K562 (cell line): Measurements from ENCODE around the gene SLC5A12. TPM values are rescaled to one million over a fixed set of nuclear protein-coding genes. Genes with fewer than 3 reads are reported as not detected.

Source experiments
- ATAC-seq: fragments of 200-7000 bp; cut with Tn5 transposase; 3 replicates; pipeline ENCODE4 v1.9.1; 2020; ENCODE audit warnings: moderate library complexity
- BruUV-seq: library from RNA; stranded (reverse); fragments of 400-500 nt; replicated peaks from 2 replicates; lab custom pipeline; 2021; lab: Mats Ljungman, UMichigan
- CTCF ChIA-PET: fragments of 300-600 bp; formaldehyde crosslinking; extraction: SDS; loops from one replicate; lab custom pipeline; 2021; ENCODE audit warnings: low intra/inter-chr PET ratio; lab: Yijun Ruan, JAX
- POLR2A ChIA-PET: fragments of 300-600, 350-650 bp; sonication (Branson Sonifier 250); formaldehyde crosslinking; extraction: SDS; loops from one replicate; lab custom pipeline; 2021; ENCODE audit warnings: antibody characterized with exemption, inconsistent platforms; lab: Yijun Ruan, JAX
- DNase-seq, 4 experiments: peaks; one replicate each; pipeline versions ENCODE4 v3.0.0 to v3.0.0-alpha.2; 2011 to 2018; ENCODE audit warnings: low spot score in 3 of 4, mixed read lengths in 3 of 4; ENCODE audit errors: extremely low read depth in 1 of 4
- FAIRE-seq: peaks from 2 replicates; lab custom pipeline; 2011; peaks lifted over from hg19 to GRCh38; lab: Jason Lieb, UNC
- H2AFZ ChIP-seq: 2 replicates; pipeline ENCODE4 v1.6.0; 2011; ENCODE audit warnings: low read depth, low read length, control low read depth, inconsistent platforms
- H3K27ac ChIP-seq: fragments of 200-600 bp; 3 replicates; pipeline ENCODE4 v1.8.0; 2011; ENCODE audit warnings: low read depth, mild to moderate bottlenecking, control low read depth, inconsistent platforms, low read length, moderate library complexity, mixed read lengths; ENCODE audit errors: extremely low read depth
- H3K27me3 ChIP-seq, 2 experiments: fragments of 300-600 bp in 1 of 2; 2 replicates in 1 of 2; 3 replicates in 1 of 2; pipeline versions ENCODE4 v1.6.0 to v1.8.0; 2011; ENCODE audit warnings: inconsistent platforms in 2 of 2, low read length in 2 of 2, mild to moderate bottlenecking in 1 of 2, mixed read lengths in 1 of 2, moderate library complexity in 1 of 2; ENCODE audit not compliant: control insufficient read depth in 2 of 2, insufficient read depth in 2 of 2
- H3K36me3 ChIP-seq: fragments of 300-600 bp; 3 replicates; pipeline ENCODE4 v1.8.0; 2011; ENCODE audit warnings: mild to moderate bottlenecking, low read length, inconsistent platforms; ENCODE audit not compliant: control insufficient read depth, insufficient read depth
- H3K4me1 ChIP-seq, 2 experiments: fragments of 200-600 bp in 1 of 2; replicated peaks in 1 of 2; 2 replicates in 1 of 2; 3 replicates in 1 of 2; pipeline versions ENCODE4 v1.5.1 to v1.8.0; 2011; ENCODE audit warnings: inconsistent platforms in 2 of 2, low read length in 2 of 2, mild to moderate bottlenecking in 1 of 2, mixed read lengths in 1 of 2, moderate library complexity in 1 of 2; ENCODE audit not compliant: control insufficient read depth in 2 of 2, insufficient read depth in 2 of 2
- H3K4me2 ChIP-seq: 2 replicates; pipeline ENCODE4 v1.6.1; 2011; ENCODE audit warnings: low read length, control low read depth, inconsistent platforms, mixed read lengths; ENCODE audit not compliant: insufficient read depth
- H3K4me3 ChIP-seq: fragments of 200-600 bp; sonication (generic), shearing (Covaris generic); 2 replicates; pipeline ENCODE4 v1.5.1; 2016; ENCODE audit warnings: control low read depth, inconsistent platforms
- H3K79me2 ChIP-seq: fragments of 200-600 bp; 3 replicates; pipeline ENCODE4 v1.8.0; 2011; ENCODE audit warnings: low read length, inconsistent platforms; ENCODE audit not compliant: control insufficient read depth, insufficient read depth
- H3K9ac ChIP-seq, 2 experiments: 2 replicates each; pipeline versions ENCODE4 v1.6.0 to v1.6.1; 2011; ENCODE audit warnings: low read depth in 2 of 2, low read length in 2 of 2, control low read depth in 1 of 2, inconsistent platforms in 1 of 2, mild to moderate bottlenecking in 1 of 2, mixed read lengths in 1 of 2; ENCODE audit not compliant: insufficient read depth in 1 of 2
- H3K9me1 ChIP-seq: one replicate; pipeline ENCODE4 v1.6.0; 2011; ENCODE audit warnings: inconsistent platforms, mild to moderate bottlenecking, low read length, moderate library complexity; ENCODE audit not compliant: control insufficient read depth, insufficient read depth
- H3K9me3 ChIP-seq: replicated peaks from 2 replicates; pipeline ENCODE4 v1.5.1; 2011; ENCODE audit warnings: low read depth, low read length, inconsistent platforms; ENCODE audit not compliant: control insufficient read depth, insufficient read depth
- H4K20me1 ChIP-seq: replicated peaks from 2 replicates; pipeline ENCODE4 v1.6.1; 2011; ENCODE audit warnings: low read length, inconsistent platforms, mixed read lengths; ENCODE audit not compliant: control insufficient read depth, insufficient read depth
- GTF2F1 ChIP-seq: IDR thresholded peaks from 2 replicates; pipeline ENCODE4 v1.6.1; 2011; ENCODE audit warnings: low read depth, low read length, improper control_type of control experiment
- HDAC2 ChIP-seq: fragments of 450-650 bp; IDR thresholded peaks from 2 replicates; pipeline ENCODE4 v1.6.1; 2016; ENCODE audit warnings: mild to moderate bottlenecking
- KDM4B ChIP-seq, 2 experiments: fragments of 450-650 bp in 1 of 2; sonication (generic) in 1 of 2; IDR thresholded peaks; 2 replicates each; pipeline ENCODE4 v1.6.1; 2016 to 2017; ENCODE audit warnings: borderline replicate concordance in 2 of 2, antibody characterized with exemption in 1 of 2, low read depth in 1 of 2, mild to moderate bottlenecking in 1 of 2
- KLF13 ChIP-seq: fragments of 450-650 bp; IDR thresholded peaks from 2 replicates; pipeline ENCODE4 v1.6.1; 2016; ENCODE audit warnings: missing genetic modification characterization, low read depth, mild to moderate bottlenecking, missing compliant biosample characterization, moderate library complexity, borderline replicate concordance
- PCBP2 ChIP-seq: fragments of 200-400 bp; formaldehyde crosslinking; IDR thresholded peaks from 2 replicates; pipeline ENCODE4 v1.6.1; 2018; ENCODE audit warnings: low read length, low read depth, mild to moderate bottlenecking, moderate library complexity; ENCODE audit not compliant: poor library complexity, severe bottlenecking
- WGBS: fragments of 100-300 bp; shearing (Covaris generic); methylation state at CpG from one replicate; pipeline ENCODE4 v1.1.6; 2016; ENCODE audit warnings: low coverage, mixed read lengths; ENCODE audit not compliant: insufficient coverage; ENCODE audit errors: missing lambda C conversion rate; 5-methylcytosine and 5-hydroxymethylcytosine counted together
- in situ Hi-C: fragments of 300-500 bp; cut with MboI; formaldehyde crosslinking; loops from 4 replicates; pipeline ENCODE4 v1.15.0; 2018; ENCODE audit warnings: inconsistent platforms, mixed read lengths
- intact Hi-C: fragments of 100-400 bp; cut with micrococcal nuclease; formaldehyde crosslinking; loops from 2 replicates; pipeline ENCODE4 v1.14.2; 2022
- polyA plus RNA-seq, 8 experiments: library from polyadenylated mRNA; depleted of rRNA in 4 of 8; stranded (reverse) in 5 of 8; unstranded in 3 of 8; fragments of >200 nt; fragmentation: Nextera tagmentation in 2 of 8; fragmentation: Illumina TruSeq in 1 of 8; extraction: Ambion mirVana in 2 of 8; extraction: Trizol in 1 of 8; gene quantifications; 2 replicates each; pipeline versions ENCODE4 v1.2.1 to v1.2.3, GENCODE V29; 2011 to 2014; ENCODE audit warnings: inconsistent platforms in 1 of 8, missing spikeins in 1 of 8
- total RNA-seq, 7 experiments: library from RNA; depleted of rRNA in 6 of 7; stranded (reverse); fragments of >200 nt in 6 of 7; fragmentation: Illumina TruSeq in 2 of 7; extraction: Trizol in 2 of 7; gene quantifications; 2 replicates each; pipeline versions ENCODE4 v1.2.1 to v1.2.3, GENCODE V29; 2011 to 2021; ENCODE audit warnings: low replicate concordance in 1 of 7

The SLC5A12 gene
- total and polyA plus RNA-seq, 9 of the 15 experiments (the other 6 are each of a cell fraction or from before 2014, with no cell fraction given) = 0.03 to 0.16 (median 0.06) TPM; not detected in 5

- intact Hi-C loops = no loop called here
- no peaks in the 10 kb centered on the region for H4K20me1 ChIP-seq
- FAIRE-seq (no peak), DNase-seq (no peak), ATAC-seq (no peak)
- no peaks in the 10 kb centered on the region for H3K36me3 ChIP-seq
- in situ Hi-C loops = no loop called here
- no peaks in the 10 kb centered on the region for H3K4me1 ChIP-seq
- H3K4me2 ChIP-seq = no peak overlapping the region
- H3K4me3 ChIP-seq = no peak overlapping the region
- CTCF ChIA-PET = no interaction called here
- no peak overlapping the region for H2AFZ ChIP-seq
- no peaks in the 10 kb centered on the region for H3K9me3 ChIP-seq
- no TSS peak for BruUV-seq
- H3K9me1 ChIP-seq = no peaks in the 10 kb centered on the region
- TF ChIP-seq KDM4B (IDR thresholded peaks at IDR 0.05; ENCODE audit: borderline replicate concordance in 2 of 2, low read depth in 1 of 2) = no peak
- TF ChIP-seq PCBP2 = no peak
- TF ChIP-seq GTF2F1 = no peak
- H3K27me3 ChIP-seq = no peaks in the 10 kb centered on the region
- no peak overlapping the region for H3K9ac ChIP-seq
- WGBS = 0% methylated on average over 2 of the region's 2 CpGs
- H3K27ac ChIP-seq = no peak overlapping the region
- POLR2A ChIA-PET = no interaction called here
- H3K79me2 ChIP-seq = no peaks in the 10 kb centered on the region
Observed at GRCh38 chr11:26622181-26622580, 99.7 kb downstream of the SLC5A12 start.

GRCh38 chr11:26621132-26621531 lies 100.7 kb downstream of the SLC5A12 start:
- H3K27me3 ChIP-seq = no peaks in the 10 kb centered on the region
- in situ Hi-C loops = no loop called here
- no peak for ATAC-seq
- no peak for TF ChIP-seq HDAC2
- TF ChIP-seq KLF13 (tag) = no peak
- no peaks in the 10 kb centered on the region for H3K79me2 ChIP-seq
- H3K36me3 ChIP-seq = no peaks in the 10 kb centered on the region
- H3K4me3 ChIP-seq = no peak overlapping the region
- no peak overlapping the region for H3K4me2 ChIP-seq
- ChIA-PET POLR2A (no interaction called here), CTCF (no interaction called here)
- H3K9me3 ChIP-seq = no peaks in the 10 kb centered on the region
- H4K20me1 ChIP-seq = no peaks in the 10 kb centered on the region
- BruUV-seq = no TSS peak
- H3K9ac ChIP-seq = no peak overlapping the region
- H3K9me1 ChIP-seq = no peaks in the 10 kb centered on the region
- no peak overlapping the region for H2AFZ ChIP-seq
- FAIRE-seq = no peak
- no peak for DNase-seq
- intact Hi-C loops = no loop called here
- H3K27ac ChIP-seq = no peak overlapping the region
- no peaks in the 10 kb centered on the region for H3K4me1 ChIP-seq
